Posterior vena cava (tissue), 2 donors: ENCODE measurements around the gene SEMA7A. TPM values are rescaled to one million over a fixed set of nuclear protein-coding genes. Genes with fewer than 3 reads are reported as not detected.
A peak's percentile ranks its signal among the peaks of the same experiment; 100 is the strongest.

Source experiments
- DNase-seq: peaks from one replicate; pipeline ENCODE4 v3.0.0-alpha.2; 2020; ENCODE audit warnings: low spot score
- intact Hi-C, 2 donors: fragments of 100-400 bp; cut with DNase I; formaldehyde crosslinking; loops; one replicate each; pipeline versions ENCODE4 v1.14.1 to v1.14.2; 2022 to 2023
- total RNA-seq, 2 donors: library from RNA; stranded (reverse); fragmentation: NEBNext Ultra II Directional; extraction: Animal tissue kit (Norgen Biotek cat#: 25700); gene quantifications; one replicate each; pipeline ENCODE4 v1.2.1, GENCODE V29; 2021
- donor health status: DM: yes; HTN: yes; CAD: no.
- donor health status: DM: yes; HTN: yes; CAD: no.

The SEMA7A gene
- total RNA-seq, 2 donors from 2014 or later: 1.2 to 2.0 TPM

- intact Hi-C loops: no loop called here
Observed at GRCh38 chr15:74383286-74383685, 50.5 kb downstream of the SEMA7A start.

GRCh38 chr15:74382004-74382816 is 51.5 kb downstream of the SEMA7A start:
- peak; percentile 95 for DNase-seq
- intact Hi-C loops: no loop called here

More at GRCh38 chr15:74383286-74383685, 50.5 kb downstream of the SEMA7A start:
- DNase-seq: no peak

GRCh38 chr15:74381481-74381880 is 52.3 kb downstream of the SEMA7A start:
- intact Hi-C loops: loop anchor here (1.0 to 2.0 kb wide), 2 partner anchors 35 to 55 kb away; no protein-coding TSS in a partner anchor
- peak; percentile 57 for DNase-seq

- intact Hi-C loops: loop anchor here (1.0 to 2.0 kb wide), 2 partner anchors 35 to 56 kb away; no protein-coding TSS in a partner anchor
- no peak for DNase-seq
Observed at GRCh38 chr15:74381190-74381453, 52.6 kb downstream of the SEMA7A start.

GRCh38 chr15:74380361-74381189 is 53.2 kb downstream of the SEMA7A start:
- intact Hi-C loops: loop anchor here (1.0 to 2.0 kb wide), 2 partner anchors 34 to 56 kb away; no protein-coding TSS in a partner anchor
- peak; percentile 68 for DNase-seq

- peak; percentile 57 for DNase-seq
Observed at GRCh38 chr15:74378848-74379247, 54.9 kb downstream of the SEMA7A start.

GRCh38 chr15:74377831-74378766 is 55.7 kb downstream of the SEMA7A start:
- intact Hi-C loops: loop anchor here (2.0 to 10.0 kb wide), 4 partner anchors 61 to 387 kb away; no protein-coding TSS in a partner anchor

More at GRCh38 chr15:74378848-74379247, 54.9 kb downstream of the SEMA7A start:
- intact Hi-C loops: loop anchor here (5.0 to 10.0 kb wide), 3 partner anchors 253 to 386 kb away; no protein-coding TSS in a partner anchor

GRCh38 chr15:74376825-74377581 is 56.8 kb downstream of the SEMA7A start:
- DNase-seq: peak; percentile 59
- intact Hi-C loops: loop anchor here (2.0 to 10.0 kb wide), 4 partner anchors 62 to 388 kb away; no protein-coding TSS in a partner anchor

More at GRCh38 chr15:74377831-74378766, 55.7 kb downstream of the SEMA7A start:
- peak; percentile 50 for DNase-seq

GRCh38 chr15:74376226-74376625 is 57.5 kb downstream of the SEMA7A start:
- intact Hi-C loops: loop anchor here (2.0 to 10.0 kb wide), 4 partner anchors 63 to 389 kb away; no protein-coding TSS in a partner anchor

GRCh38 chr15:74375303-74375693 is 58.5 kb downstream of the SEMA7A start:
- DNase-seq: peak; percentile 92
- intact Hi-C loops: loop anchor here (5.0 to 10.0 kb wide), 3 partner anchors 257 to 390 kb away; no protein-coding TSS in a partner anchor

More at GRCh38 chr15:74376226-74376625, 57.5 kb downstream of the SEMA7A start:
- DNase-seq: no peak

- intact Hi-C loops: loop anchor here (5.0 to 10.0 kb wide), 4 partner anchors 258 to 393 kb away; no protein-coding TSS in a partner anchor
- no peak for DNase-seq
Observed at GRCh38 chr15:74374648-74375302, 59.0 kb downstream of the SEMA7A start.

- intact Hi-C loops: loop anchor here (2.0 to 10.0 kb wide), 4 partner anchors 65 to 393 kb away; no protein-coding TSS in a partner anchor
Observed at GRCh38 chr15:74373731-74374647, 59.8 kb downstream of the SEMA7A start.

GRCh38 chr15:74373056-74373650 is 60.6 kb downstream of the SEMA7A start:
- no peak for DNase-seq
- intact Hi-C loops: loop anchor here (2.0 to 10.0 kb wide), 4 partner anchors 66 to 394 kb away; no protein-coding TSS in a partner anchor

More at GRCh38 chr15:74373731-74374647, 59.8 kb downstream of the SEMA7A start:
- DNase-seq: peak; percentile 97

GRCh38 chr15:74370471-74370870 is 63.3 kb downstream of the SEMA7A start:
- intact Hi-C loops: loop anchor here (5.0 to 10.0 kb wide), 3 partner anchors 264 to 397 kb away; no protein-coding TSS in a partner anchor
- no peak for DNase-seq

GRCh38 chr15:74369756-74370155 is 64.0 kb downstream of the SEMA7A start:
- no peak for DNase-seq

More at GRCh38 chr15:74369756-74370155, 64.0 kb downstream of the SEMA7A start:
- intact Hi-C loops: loop anchor here (5.0 to 10.0 kb wide), 3 partner anchors 265 to 398 kb away; no protein-coding TSS in a partner anchor
